Prostate gland (tissue), 2 donors: ENCODE measurements around the gene TCP11L2. TPM values are rescaled to one million over a fixed set of nuclear protein-coding genes. Genes with fewer than 3 reads are reported as not detected.

Experiments used
- DNase-seq: peaks from one replicate; pipeline ENCODE4 v3.0.0-alpha.2; 2019; ENCODE audit warnings: low spot score
- H3K27ac ChIP-seq, 2 donors: fragments of 200-600 bp; sonication (generic); 2 replicates each; pipeline ENCODE4 v1.5.1; 2017 to 2019
- H3K27me3 ChIP-seq: fragments of 200-600 bp; sonication (generic); replicated peaks from 2 replicates; pipeline ENCODE4 v1.5.1; 2019; ENCODE audit not compliant: insufficient read depth
- H3K36me3 ChIP-seq, 2 donors: fragments of 200-600 bp; sonication (generic); 1 replicate in 1 of 2; 2 replicates in 1 of 2; pipeline versions ENCODE4 v1.5.1 to v1.8.1; 2017 to 2019
- H3K4me1 ChIP-seq: fragments of 200-600 bp; sonication (generic); replicated peaks from 2 replicates; pipeline ENCODE4 v1.5.1; 2019
- H3K4me3 ChIP-seq, 2 donors: fragments of 200-600 bp; sonication (generic); 2 replicates each; pipeline ENCODE4 v1.5.1; 2017 to 2019
- H3K9me3 ChIP-seq: fragments of 200-600 bp; sonication (generic); 2 replicates; pipeline ENCODE4 v1.5.1; 2017
- POLR2A ChIP-seq: fragments of 450-650 bp; IDR thresholded peaks from one replicate; pipeline ENCODE4 v1.6.1; 2016; ENCODE audit warnings: antibody characterized with exemption, mild to moderate bottlenecking
- POLR2AphosphoS5 ChIP-seq: sonication (generic); formaldehyde crosslinking; IDR thresholded peaks from one replicate; pipeline ENCODE4 v1.6.1; 2017; ENCODE audit warnings: antibody characterized with exemption
- WGBS: methylation state at CpG from one replicate; pipeline ENCODE4 v1.1.5; 2018; 5-methylcytosine and 5-hydroxymethylcytosine counted together
- intact Hi-C: fragments of 100-400 bp; cut with DNase I; formaldehyde crosslinking; loops from one replicate; pipeline ENCODE4 v1.14.2; 2022
- total RNA-seq, 2 donors: library from RNA; depleted of rRNA; stranded (reverse); fragments of >200 nt; gene quantifications; one replicate each; pipeline ENCODE4 v1.1.0, GENCODE V29; 2016
- TF ChIP-seq, protein P1 (sequence below), 4 experiments: fragments of 200-600 bp in 2 of 4; fragments of 450-650 bp in 2 of 4; sonication (generic) in 2 of 4; IDR thresholded peaks; 1 replicate in 3 of 4; 2 replicates in 1 of 4; pipeline ENCODE4 v1.5.1; 2016 to 2019; ENCODE audit warnings: antibody characterized with exemption in 4 of 4, mild to moderate bottlenecking in 2 of 4, moderate library complexity in 2 of 4

The TCP11L2 gene
- total RNA-seq, 2 donors from 2014 or later: 20.0 to 30.6 TPM

GRCh38 chr12:106258226-106258625 is 44.3 kb upstream of the TCP11L2 start:
- WGBS: 84% methylated on average over 4 of the region's 4 CpGs
- intact Hi-C loops: no loop called here
- DNase-seq: no peak

GRCh38 chr12:106258935-106259334 is 43.6 kb upstream of the TCP11L2 start:
- WGBS: 83% methylated on average over 1 of the region's 1 CpG

More at GRCh38 chr12:106258226-106258625, 44.3 kb upstream of the TCP11L2 start:
- no peaks in the 10 kb centered on the region for H3K36me3 ChIP-seq
- H3K27ac ChIP-seq: no peak overlapping the region
- H3K9me3 ChIP-seq: no peaks in the 10 kb centered on the region
- no peaks in the 10 kb centered on the region for H3K27me3 ChIP-seq
- TF ChIP-seq POLR2A (no peak), POLR2AphosphoS5 (no peak)
- TF ChIP-seq, protein P1, sequence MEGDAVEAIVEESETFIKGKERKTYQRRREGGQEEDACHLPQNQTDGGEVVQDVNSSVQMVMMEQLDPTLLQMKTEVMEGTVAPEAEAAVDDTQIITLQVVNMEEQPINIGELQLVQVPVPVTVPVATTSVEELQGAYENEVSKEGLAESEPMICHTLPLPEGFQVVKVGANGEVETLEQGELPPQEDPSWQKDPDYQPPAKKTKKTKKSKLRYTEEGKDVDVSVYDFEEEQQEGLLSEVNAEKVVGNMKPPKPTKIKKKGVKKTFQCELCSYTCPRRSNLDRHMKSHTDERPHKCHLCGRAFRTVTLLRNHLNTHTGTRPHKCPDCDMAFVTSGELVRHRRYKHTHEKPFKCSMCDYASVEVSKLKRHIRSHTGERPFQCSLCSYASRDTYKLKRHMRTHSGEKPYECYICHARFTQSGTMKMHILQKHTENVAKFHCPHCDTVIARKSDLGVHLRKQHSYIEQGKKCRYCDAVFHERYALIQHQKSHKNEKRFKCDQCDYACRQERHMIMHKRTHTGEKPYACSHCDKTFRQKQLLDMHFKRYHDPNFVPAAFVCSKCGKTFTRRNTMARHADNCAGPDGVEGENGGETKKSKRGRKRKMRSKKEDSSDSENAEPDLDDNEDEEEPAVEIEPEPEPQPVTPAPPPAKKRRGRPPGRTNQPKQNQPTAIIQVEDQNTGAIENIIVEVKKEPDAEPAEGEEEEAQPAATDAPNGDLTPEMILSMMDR (IDR thresholded peaks at IDR 0.05): no peak
- H3K4me1 ChIP-seq: no peaks in the 10 kb centered on the region
- no peak overlapping the region for H3K4me3 ChIP-seq

DNA sequence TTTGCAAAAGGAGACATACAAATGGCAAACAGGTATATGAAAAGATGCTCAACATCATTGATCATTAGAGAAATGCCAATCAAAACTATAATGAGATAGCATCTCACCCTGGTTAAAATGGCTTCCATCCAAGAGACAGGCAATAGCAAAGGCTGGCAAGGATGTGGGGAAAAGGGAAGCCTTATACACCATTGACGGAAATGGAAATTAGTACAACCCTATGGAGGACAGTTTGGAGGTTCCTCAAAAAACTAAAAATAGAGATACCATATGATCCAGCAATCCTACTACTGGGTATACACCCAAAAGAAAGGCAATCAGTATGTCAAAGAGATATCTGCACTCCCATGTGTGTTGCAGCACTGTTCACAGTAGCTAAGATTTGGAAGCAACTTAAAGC is 37.4 kb upstream of the TCP11L2 start:
- H3K4me1 ChIP-seq: no peaks in the 10 kb centered on the region
- WGBS: 100% methylated on average over 1 of the region's 1 CpG
- TF ChIP-seq POLR2AphosphoS5 (no peak), POLR2A (no peak)
- TF ChIP-seq, protein P1 (IDR thresholded peaks at IDR 0.05): no peak
- no peaks in the 10 kb centered on the region for H3K9me3 ChIP-seq
- H3K27ac ChIP-seq: no peak overlapping the region
- no peak overlapping the region for H3K4me3 ChIP-seq
- DNase-seq: no peak
- H3K27me3 ChIP-seq: no peaks in the 10 kb centered on the region
- H3K36me3 ChIP-seq: no peaks in the 10 kb centered on the region
- intact Hi-C loops: no loop called here

More at GRCh38 chr12:106258935-106259334, 43.6 kb upstream of the TCP11L2 start:
- TF ChIP-seq POLR2A (no peak), POLR2AphosphoS5 (no peak)
- TF ChIP-seq, protein P1 (IDR thresholded peaks at IDR 0.05): no peak
- H3K4me3 ChIP-seq: no peak overlapping the region
- intact Hi-C loops: no loop called here
- H3K9me3 ChIP-seq: no peaks in the 10 kb centered on the region
- no peaks in the 10 kb centered on the region for H3K36me3 ChIP-seq
- DNase-seq: no peak
- no peaks in the 10 kb centered on the region for H3K4me1 ChIP-seq
- H3K27ac ChIP-seq: no peak overlapping the region
- no peaks in the 10 kb centered on the region for H3K27me3 ChIP-seq

DNA sequence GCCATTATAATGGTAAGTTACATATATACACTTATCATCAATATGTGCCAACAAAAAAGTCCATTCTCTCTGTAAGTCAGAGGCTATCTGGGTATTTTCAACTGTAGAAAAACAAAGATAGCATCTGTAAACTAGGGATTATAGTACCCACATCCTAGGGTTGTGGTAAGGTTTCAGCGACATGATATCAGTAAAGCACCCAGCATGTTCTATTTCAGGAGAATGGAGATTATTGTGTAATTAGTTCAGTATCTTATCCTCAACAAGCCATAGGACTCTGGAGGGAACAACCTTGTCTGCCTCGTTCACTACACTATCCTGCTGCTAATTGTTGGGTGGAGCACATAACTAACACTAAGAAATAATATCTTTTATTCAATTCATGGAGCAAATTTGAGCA is 35.0 kb upstream of the TCP11L2 start:
- Histone ChIP-seq H3K27me3 (no peaks in the 10 kb centered on the region), H3K4me3 (no peak overlapping the region), H3K4me1 (no peaks in the 10 kb centered on the region), H3K36me3 (no peaks in the 10 kb centered on the region), H3K9me3 (no peaks in the 10 kb centered on the region), H3K27ac (no peak overlapping the region)
- no peak for DNase-seq
- intact Hi-C loops: no loop called here
- 64% methylated on average over 2 of the region's 2 CpGs for whole genome bisulfite sequencing
- TF ChIP-seq, protein P1 (IDR thresholded peaks at IDR 0.05): no peak
- TF ChIP-seq POLR2AphosphoS5 (no peak), POLR2A (no peak)

- no peak for DNase-seq
- Histone ChIP-seq H3K27me3 (no peaks in the 10 kb centered on the region), H3K4me1 (no peaks in the 10 kb centered on the region), H3K27ac (no peak overlapping the region), H3K36me3 (no peaks in the 10 kb centered on the region), H3K9me3 (no peaks in the 10 kb centered on the region), H3K4me3 (no peak overlapping the region)
- intact Hi-C loops: no loop called here
- 89% methylated on average over 7 of the region's 7 CpGs for WGBS
- TF ChIP-seq POLR2A: no peak
- TF ChIP-seq, protein P1 (IDR thresholded peaks at IDR 0.05): no peak
- no peak for TF ChIP-seq POLR2AphosphoS5
These were observed 33.3 kb upstream of the TCP11L2 start for GRCh38 chr12:106269150-106269771.
